Measurements from ENCODE around the gene PLIN4.

The PLIN4 gene

GRCh38 chr19:4492337-4493103, 25.8 kb downstream of the PLIN4 start:
- no peak for DNase-seq (ENCODE audit: low read depth)

GRCh38 chr19:4491446-4491845, 26.8 kb downstream of the PLIN4 start:
- no peak for DNase-seq (ENCODE audit: low read depth)

DNA sequence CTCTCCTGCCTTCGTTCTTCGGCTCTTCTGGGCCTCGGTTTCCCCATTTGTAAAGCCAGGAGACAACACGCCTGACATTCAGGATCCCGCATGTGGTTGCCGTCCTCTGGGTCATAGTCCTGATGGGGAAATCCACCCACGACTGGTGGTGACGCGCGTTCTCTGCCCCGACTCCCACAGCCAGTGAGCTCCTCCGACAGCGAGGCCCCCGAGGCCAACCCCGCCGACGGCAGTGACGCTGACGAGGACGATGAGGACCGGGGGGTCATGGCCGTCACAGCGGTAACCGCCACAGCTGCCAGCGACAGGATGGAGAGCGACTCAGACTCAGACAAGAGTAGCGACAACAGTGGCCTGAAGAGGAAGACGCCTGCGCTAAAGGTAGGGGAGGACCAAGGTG, 29.8 kb downstream of the PLIN4 start:
- no peak for DNase-seq (ENCODE audit: low read depth)

DNA sequence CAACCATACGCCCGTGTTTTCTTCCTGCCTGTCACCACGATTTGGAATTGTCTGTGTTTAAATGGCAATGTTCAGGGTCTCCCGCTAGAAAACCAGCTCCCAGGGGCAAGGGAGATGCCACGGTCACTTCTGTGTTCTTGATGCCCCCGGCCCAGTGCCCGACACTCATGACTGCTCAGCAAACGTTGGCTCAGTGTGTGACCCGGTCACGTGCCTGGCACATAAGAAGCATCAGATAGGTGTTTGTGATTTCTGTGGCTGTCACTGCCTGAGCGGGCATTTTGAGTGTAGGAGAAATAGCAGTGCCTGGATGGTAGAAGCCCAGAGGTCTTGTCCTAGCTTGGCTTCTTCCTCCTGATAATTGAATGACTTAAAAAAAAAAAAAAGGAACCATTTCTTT, 30.7 kb downstream of the PLIN4 start:
- no peak for DNase-seq (ENCODE audit: low read depth)

GRCh38 chr19:4483385-4483784, 34.9 kb downstream of the PLIN4 start:
- no peak for DNase-seq (ENCODE audit: low read depth)

DNA sequence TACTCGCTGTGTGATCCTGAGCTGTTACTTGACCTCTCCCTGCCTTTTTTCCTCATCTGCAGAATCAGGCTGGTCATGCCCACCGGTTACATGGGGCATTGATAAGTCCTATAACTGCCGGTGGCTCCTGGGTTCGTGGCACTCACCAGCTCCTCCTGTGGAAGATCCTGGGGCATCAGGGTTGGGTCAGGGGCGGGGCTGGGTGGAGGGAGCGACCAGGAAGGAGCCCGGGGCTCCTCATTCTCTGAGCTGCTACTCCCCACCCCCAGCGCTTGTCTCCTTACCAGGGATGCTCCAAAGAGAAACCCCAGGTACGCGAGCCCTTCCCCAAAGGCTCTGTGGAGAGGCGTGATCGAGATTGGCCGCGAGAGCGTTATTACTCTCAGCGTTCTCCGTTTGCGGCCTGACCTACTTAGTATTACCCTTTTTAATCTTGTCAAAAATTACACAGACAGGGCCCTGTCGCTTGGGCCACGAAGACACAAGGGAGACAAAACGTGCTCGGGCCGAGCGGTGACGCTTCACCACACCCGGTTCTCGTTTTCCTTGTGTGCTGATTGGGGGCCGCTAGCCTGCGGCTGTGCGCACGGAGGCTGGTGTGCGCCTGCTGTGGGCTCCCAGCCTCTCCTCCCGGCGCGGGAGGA, 35.4 kb downstream of the PLIN4 start:
- DNase-seq (ENCODE audit: low read depth), result no peak

- DNase-seq (ENCODE audit: low read depth), result no peak
Observed at GRCh38 chr19:4477034-4477801, 41.1 kb downstream of the PLIN4 start.

GRCh38 chr19:4474514-4475022, 43.7 kb downstream of the PLIN4 start:
- DNase-seq (ENCODE audit: low read depth), result no peak

- no peak for DNase-seq (ENCODE audit: low read depth)
Observed at GRCh38 chr19:4473763-4474513, 44.3 kb downstream of the PLIN4 start.

GRCh38 chr19:4473011-4473762, 45.1 kb downstream of the PLIN4 start:
- DNase-seq (ENCODE audit: low read depth), result no peak

GRCh38 chr19:4472174-4472974, 45.9 kb downstream of the PLIN4 start, which contains the start of gene HDGFL2:
TSS of gene HDGFL2 (plus strand) at chr19:4472297. CDS start at chr19:4472351, 54 bp downstream.
- peak; percentile 96 for DNase-seq (ENCODE audit: low read depth)

DNA sequence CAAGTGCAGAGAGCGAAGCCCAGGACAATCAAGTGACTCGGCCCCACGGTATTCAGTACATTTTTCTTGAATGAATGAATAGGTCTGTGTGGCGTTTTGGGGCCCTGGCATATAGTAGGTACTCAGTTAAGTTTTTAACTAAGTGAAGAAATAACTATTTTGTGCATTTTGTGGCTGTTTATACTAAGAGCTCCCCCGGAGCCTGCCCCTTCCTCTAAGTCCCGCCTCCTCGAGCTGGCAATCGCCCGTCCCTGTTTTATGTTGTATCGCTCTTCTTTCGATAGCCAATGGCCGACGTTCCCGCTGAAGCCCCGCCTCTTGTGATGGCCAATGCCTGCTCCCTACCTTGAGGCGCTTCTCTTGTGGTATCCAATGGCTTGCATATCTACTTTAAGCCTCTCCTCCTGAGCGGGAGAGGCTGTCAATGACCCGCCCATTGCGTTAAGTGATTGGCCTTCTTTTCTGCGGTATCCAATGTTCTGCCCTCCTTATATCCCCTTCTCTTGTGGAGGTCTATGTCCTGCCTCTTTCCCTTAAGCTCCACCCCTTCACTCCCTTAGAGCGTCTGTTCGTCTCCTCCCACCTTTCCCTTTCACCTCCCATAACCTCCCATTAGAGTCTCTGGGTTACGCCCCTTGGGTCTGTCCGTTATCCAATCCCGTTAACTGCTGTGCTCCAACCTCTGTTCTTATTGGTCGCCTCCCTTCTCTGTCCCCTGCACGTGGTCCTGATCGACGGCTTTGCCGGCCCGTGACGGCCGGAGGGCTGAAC, 46.7 kb downstream of the PLIN4 start:
- peak; percentile 93 for DNase-seq (ENCODE audit: low read depth)

DNA sequence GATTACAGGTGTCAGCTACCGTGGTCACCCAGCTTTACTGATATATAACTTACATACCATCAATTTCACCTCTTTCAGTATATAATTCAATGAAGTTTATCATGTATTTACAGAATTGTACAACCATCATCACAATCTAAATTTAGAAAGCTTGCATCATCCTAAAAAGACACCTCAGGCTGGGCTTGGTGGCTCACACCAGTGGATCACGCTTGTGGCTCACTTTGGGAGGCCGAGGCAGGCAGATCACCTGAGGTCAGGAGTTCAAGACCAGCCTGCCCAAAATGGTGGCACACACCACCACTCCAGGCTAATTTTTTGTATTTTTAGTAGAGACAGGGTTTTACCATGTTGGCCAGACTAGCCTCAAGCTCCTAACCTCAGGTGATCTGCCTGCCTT, 50.5 kb downstream of the PLIN4 start:
- DNase-seq (ENCODE audit: low read depth), result no peak

- no peak for DNase-seq (ENCODE audit: low read depth)
Observed at GRCh38 chr19:4464815-4465581, 53.3 kb downstream of the PLIN4 start.

- peak; percentile 98 for DNase-seq (ENCODE audit: low read depth)
Observed at GRCh38 chr19:4457654-4458395, 60.5 kb downstream of the PLIN4 start, which contains the start of gene UBXN6. TSS of gene UBXN6 (minus strand) at chr19:4457794. CDS start at chr19:4457697, 97 bp downstream.

GRCh38 chr19:4456843-4457653, 61.2 kb downstream of the PLIN4 start:
- no peak for DNase-seq (ENCODE audit: low read depth)

GRCh38 chr19:4456476-4456842, 61.8 kb downstream of the PLIN4 start:
- no peak for DNase-seq (ENCODE audit: low read depth)
